ENCODE data around the gene DMRTB1.

DNA sequence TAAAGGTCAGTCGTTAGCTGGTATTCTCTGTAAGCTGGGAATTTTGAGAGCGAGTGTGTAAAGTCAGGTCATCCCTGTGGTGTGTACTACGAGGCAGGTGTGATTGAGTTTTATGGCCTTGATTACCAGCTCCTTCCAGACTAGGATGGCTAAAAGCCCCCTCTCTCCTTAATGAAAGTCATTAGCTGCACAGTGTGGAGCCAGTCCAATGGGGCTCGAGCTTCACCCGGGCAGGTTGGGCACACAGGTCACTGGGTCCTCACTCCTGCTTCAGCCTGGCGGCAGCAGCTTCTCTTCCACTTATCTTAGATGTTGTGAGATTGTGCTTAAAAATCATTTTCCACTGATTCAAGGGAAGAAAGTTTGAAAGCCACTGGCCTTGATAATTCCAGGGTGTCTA is 3.0 kb downstream of the DMRTB1 start:
- TF ChIP-seq, protein P1, sequence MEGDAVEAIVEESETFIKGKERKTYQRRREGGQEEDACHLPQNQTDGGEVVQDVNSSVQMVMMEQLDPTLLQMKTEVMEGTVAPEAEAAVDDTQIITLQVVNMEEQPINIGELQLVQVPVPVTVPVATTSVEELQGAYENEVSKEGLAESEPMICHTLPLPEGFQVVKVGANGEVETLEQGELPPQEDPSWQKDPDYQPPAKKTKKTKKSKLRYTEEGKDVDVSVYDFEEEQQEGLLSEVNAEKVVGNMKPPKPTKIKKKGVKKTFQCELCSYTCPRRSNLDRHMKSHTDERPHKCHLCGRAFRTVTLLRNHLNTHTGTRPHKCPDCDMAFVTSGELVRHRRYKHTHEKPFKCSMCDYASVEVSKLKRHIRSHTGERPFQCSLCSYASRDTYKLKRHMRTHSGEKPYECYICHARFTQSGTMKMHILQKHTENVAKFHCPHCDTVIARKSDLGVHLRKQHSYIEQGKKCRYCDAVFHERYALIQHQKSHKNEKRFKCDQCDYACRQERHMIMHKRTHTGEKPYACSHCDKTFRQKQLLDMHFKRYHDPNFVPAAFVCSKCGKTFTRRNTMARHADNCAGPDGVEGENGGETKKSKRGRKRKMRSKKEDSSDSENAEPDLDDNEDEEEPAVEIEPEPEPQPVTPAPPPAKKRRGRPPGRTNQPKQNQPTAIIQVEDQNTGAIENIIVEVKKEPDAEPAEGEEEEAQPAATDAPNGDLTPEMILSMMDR (IDR thresholded peaks at IDR 0.05 in 8 of 11, conservative IDR thresholded peaks at IDR 0.05 in 3 of 11): no peak
- TF ChIP-seq POLR2A (IDR thresholded peaks at IDR 0.05): no peak
- TF ChIP-seq POLR2AphosphoS5 (IDR thresholded peaks at IDR 0.05): no peak
